ENCODE results near the gene RNF217.

- TF ChIP-seq CTCF (IDR thresholded peaks at IDR 0.05) (no peak), POLR2AphosphoS5 (IDR thresholded peaks at IDR 0.05) (no peak)
Observed at GRCh38 chr6:125009578-125009977, 47.3 kb downstream of the RNF217 start.
